ENCODE data around the gene ETV6.

The ETV6 gene

GRCh38 chr12:11862798-11863197, 213.3 kb downstream of the ETV6 start:
- no peak for TF ChIP-seq TAF1 (IDR thresholded peaks at IDR 0.05; ENCODE audit: borderline replicate concordance, insufficient read depth, low read length)
- no peak for TF ChIP-seq POLR2AphosphoS5 (IDR thresholded peaks at IDR 0.05; ENCODE audit: low read depth, low read length)
- no peak for TF ChIP-seq REST (IDR thresholded peaks at IDR 0.05; ENCODE audit: insufficient read depth in 1 of 2, low read depth in 2 of 2, low read length in 2 of 2)

GRCh38 chr12:11863478-11863906, 214.0 kb downstream of the ETV6 start:
- TF ChIP-seq TAF1 (IDR thresholded peaks at IDR 0.05; ENCODE audit: borderline replicate concordance, insufficient read depth, low read length): no peak
- no peak for TF ChIP-seq REST (IDR thresholded peaks at IDR 0.05; ENCODE audit: insufficient read depth in 1 of 2, low read depth in 2 of 2, low read length in 2 of 2)
- TF ChIP-seq POLR2AphosphoS5 (IDR thresholded peaks at IDR 0.05; ENCODE audit: low read depth, low read length): no peak
- TF ChIP-seq FOXP2 (optimal IDR thresholded peaks at IDR 0.05; ENCODE audit: borderline replicate concordance, extremely low read depth, extremely low read length, insufficient read depth): no peak
- TF ChIP-seq SIN3A (IDR thresholded peaks at IDR 0.05; ENCODE audit: borderline replicate concordance, insufficient read depth, low read length): no peak

GRCh38 chr12:11863988-11864387, 214.5 kb downstream of the ETV6 start:
- TF ChIP-seq POLR2AphosphoS5 (IDR thresholded peaks at IDR 0.05; ENCODE audit: low read depth, low read length): no peak
- TF ChIP-seq TAF1 (IDR thresholded peaks at IDR 0.05; ENCODE audit: borderline replicate concordance, insufficient read depth, low read length): no peak
- no peak for TF ChIP-seq FOXP2 (optimal IDR thresholded peaks at IDR 0.05; ENCODE audit: borderline replicate concordance, extremely low read depth, extremely low read length, insufficient read depth)
- TF ChIP-seq REST (IDR thresholded peaks at IDR 0.05; ENCODE audit: insufficient read depth in 1 of 2, low read depth in 2 of 2, low read length in 2 of 2): no peak
- TF ChIP-seq SIN3A (IDR thresholded peaks at IDR 0.05; ENCODE audit: borderline replicate concordance, insufficient read depth, low read length): no peak

- TF ChIP-seq REST (IDR thresholded peaks at IDR 0.05; ENCODE audit: insufficient read depth in 1 of 2, low read depth in 2 of 2, low read length in 2 of 2): no peak
- no peak for TF ChIP-seq POLR2AphosphoS5 (IDR thresholded peaks at IDR 0.05; ENCODE audit: low read depth, low read length)
- TF ChIP-seq TAF1 (IDR thresholded peaks at IDR 0.05; ENCODE audit: borderline replicate concordance, insufficient read depth, low read length): no peak
- no peak for TF ChIP-seq SIN3A (IDR thresholded peaks at IDR 0.05; ENCODE audit: borderline replicate concordance, insufficient read depth, low read length)
- no peak for TF ChIP-seq FOXP2 (optimal IDR thresholded peaks at IDR 0.05; ENCODE audit: borderline replicate concordance, extremely low read depth, extremely low read length, insufficient read depth)
Observed at GRCh38 chr12:11865824-11866223, 216.3 kb downstream of the ETV6 start.

GRCh38 chr12:11868027-11868426, 218.6 kb downstream of the ETV6 start:
- TF ChIP-seq POLR2AphosphoS5 (IDR thresholded peaks at IDR 0.05; ENCODE audit: low read depth, low read length) (no peak), TAF1 (IDR thresholded peaks at IDR 0.05; ENCODE audit: borderline replicate concordance, insufficient read depth, low read length) (no peak), FOXP2 (optimal IDR thresholded peaks at IDR 0.05; ENCODE audit: borderline replicate concordance, extremely low read depth, extremely low read length, insufficient read depth) (no peak), REST (IDR thresholded peaks at IDR 0.05; ENCODE audit: insufficient read depth in 1 of 2, low read depth in 2 of 2, low read length in 2 of 2) (no peak), SIN3A (IDR thresholded peaks at IDR 0.05; ENCODE audit: borderline replicate concordance, insufficient read depth, low read length) (no peak)
